GM19324 (cell line): Measurements from ENCODE around the gene TLE1.
"Not testable (repeated sequence)": the region's sequence is repeated elsewhere in the genome, so short reads cannot be mapped to it uniquely, and the experiment has no call there.

Source experiments
- ATAC-seq: cut with Tn5 transposase; IDR thresholded peaks from one replicate; pipeline ENCODE4 v1.9.1; 2021; ENCODE audit warnings: mild to moderate bottlenecking, moderate library complexity; ENCODE audit not compliant: unreplicated experiment, low FRiP score

TLE1 gene

DNA sequence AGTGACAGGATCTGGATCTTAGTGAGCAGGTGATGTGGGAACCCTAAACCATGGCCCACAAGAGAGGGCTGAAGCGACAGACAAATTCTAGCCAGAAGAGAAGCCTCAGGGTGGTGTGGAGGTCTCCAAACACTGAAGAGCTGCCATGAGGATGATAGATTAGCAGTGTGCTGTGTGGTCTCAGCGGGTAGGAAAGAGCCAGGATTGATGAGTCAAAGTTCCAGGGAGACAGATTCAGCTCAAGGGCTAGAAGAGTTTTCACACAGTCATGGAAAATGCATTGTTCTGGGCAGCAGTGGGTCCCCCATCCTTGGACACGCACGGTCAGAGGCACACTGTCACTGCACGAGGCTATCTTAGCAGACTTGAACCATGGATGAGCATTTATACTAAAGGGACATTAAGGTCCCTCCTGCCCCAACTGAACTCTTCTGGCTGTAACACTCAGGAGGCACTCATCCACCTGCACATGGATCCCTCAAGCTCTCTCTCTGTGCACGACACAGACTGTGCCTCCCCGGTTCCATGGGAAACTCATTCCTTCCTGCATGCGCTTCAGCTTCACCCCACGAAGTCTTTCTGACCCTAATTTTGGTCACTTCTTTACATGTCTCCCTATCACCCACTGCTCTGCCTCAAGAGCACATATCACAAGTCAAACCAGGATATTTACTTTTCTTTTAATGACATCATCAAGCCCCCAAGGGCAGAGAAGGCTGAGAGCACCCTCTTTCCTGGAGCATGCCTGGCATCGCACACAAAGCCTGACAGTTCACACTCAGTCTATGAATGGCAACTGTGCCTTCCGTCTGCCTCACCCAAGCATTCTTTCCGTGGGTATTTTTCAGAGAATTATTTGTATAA, 84.8 kb downstream of the TLE1 start:
- no peak for ATAC-seq

DNA sequence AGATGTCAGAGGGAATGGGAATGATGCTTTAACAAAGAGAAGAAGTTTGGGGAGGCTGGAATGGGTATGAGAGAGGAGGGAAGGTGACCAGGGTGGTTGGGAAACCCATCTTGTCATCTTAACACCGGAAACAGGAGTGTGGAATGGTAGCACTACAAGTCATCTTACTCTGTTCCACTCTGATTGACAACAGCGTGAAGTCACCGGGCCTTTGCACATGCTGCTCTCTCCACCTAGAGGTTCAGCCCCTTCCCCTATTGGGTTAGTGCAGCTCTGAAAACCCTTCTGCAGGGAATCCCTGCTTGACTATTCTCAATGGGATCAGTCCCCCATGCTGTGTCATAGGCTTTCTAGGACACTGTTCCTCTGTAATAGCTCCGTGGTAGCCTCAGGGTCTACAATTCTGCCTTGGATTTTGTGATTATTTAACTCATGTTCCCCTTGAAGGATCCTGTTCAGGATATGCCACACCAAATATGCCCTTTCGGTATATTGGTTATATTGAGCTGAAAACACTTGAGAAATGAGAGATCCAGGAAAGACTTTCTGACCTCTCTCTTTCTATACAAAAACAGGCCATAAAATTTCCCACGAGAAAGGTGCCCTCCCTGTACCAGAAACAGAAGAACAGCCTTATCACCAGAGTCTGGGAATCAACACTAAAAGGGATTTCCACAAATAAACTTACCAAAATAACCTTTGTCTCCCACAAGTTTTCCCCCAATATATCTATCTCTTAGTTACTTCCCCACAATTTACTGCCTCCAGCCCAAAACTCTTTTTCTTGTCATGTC, 86.3 kb downstream of the TLE1 start:
- ATAC-seq, result no peak

DNA sequence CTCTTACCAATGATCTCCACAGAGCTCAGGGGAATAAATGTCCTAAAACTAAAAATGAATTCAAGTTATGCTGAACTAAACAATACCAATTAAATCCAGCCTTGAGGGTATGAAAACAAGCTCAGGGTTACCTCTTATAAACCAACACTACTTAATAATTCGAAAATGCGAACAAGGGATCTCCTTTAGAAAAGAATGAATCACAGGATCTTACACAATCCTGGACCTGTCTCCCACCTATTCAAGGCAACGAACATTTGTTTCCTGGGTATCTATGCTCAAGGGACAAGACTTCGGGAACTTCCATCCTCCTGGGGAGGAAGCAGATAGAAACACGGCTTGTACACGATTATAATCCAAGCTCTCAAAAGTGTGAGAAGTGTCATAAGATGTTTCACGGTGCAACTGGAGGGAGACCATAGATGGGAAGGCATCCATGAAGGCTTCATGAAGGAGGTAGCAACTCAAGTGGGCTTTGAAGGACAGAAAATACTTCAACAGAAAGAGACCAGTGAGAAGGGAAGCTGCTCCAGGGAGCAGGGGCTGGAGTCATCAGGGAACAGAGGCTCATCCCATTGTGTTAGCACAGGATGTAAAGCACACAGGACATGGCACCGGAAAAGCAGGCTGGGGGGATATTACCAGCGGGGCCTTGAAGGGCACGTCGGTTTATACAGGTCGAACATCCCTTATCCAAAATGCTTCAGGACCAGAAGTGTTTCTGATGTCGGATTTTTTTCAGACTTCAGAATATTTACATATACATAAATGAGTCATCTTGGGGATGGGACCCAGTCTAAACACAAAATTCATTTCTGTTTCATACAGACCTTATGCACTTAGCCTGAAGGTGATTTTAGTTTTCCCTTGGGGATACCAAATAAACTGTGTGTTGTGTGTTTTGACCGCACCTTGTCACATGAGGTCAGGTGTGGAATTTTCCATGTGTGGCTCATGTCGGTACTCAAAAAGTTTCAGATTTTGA, 87.4 kb downstream of the TLE1 start:
- no peak for ATAC-seq

GRCh38 chr9:81600631-81601030, 88.7 kb downstream of the TLE1 start:
- ATAC-seq, result no peak

GRCh38 chr9:81599837-81600236, 89.5 kb downstream of the TLE1 start:
- no peak for ATAC-seq

- no peak for ATAC-seq
Observed at GRCh38 chr9:81598811-81599210, 90.5 kb downstream of the TLE1 start.

GRCh38 chr9:81598123-81598497, 91.2 kb downstream of the TLE1 start:
- ATAC-seq, result no peak

- ATAC-seq, result no peak
Observed at GRCh38 chr9:81597419-81598122, 91.8 kb downstream of the TLE1 start.

- no peak for ATAC-seq
Observed at GRCh38 chr9:81596679-81597418, 92.5 kb downstream of the TLE1 start.

DNA sequence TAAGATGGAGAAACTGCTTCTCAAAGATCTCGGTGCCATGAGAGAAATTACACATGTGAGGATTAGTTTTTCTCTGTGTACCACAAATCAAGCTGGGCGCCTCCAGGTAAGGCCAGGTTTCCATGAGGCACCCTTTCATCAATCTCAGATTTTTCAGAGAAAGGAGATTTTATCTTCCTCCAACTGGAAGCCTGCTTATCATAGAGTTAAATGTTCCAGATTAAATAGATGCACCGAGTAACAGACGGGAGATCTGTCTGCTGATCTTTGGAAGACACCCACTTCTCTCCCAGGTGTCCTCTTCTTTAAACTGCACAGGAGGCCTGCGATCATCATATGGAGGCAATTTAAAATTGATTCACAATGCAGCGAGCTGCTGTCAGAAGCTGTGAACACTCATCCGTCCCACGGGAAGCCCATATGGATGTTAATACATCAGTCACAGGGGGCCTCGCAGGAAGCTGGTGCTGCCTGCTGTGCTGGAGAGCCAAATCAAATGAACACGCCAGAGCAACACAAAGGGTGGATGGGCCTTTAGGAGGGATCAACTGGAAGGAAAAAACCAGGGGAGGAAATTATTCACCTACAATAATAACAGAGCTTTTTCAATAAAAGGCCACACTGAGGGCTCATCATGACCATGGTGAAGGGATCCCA, 93.3 kb downstream of the TLE1 start:
- no peak for ATAC-seq

DNA sequence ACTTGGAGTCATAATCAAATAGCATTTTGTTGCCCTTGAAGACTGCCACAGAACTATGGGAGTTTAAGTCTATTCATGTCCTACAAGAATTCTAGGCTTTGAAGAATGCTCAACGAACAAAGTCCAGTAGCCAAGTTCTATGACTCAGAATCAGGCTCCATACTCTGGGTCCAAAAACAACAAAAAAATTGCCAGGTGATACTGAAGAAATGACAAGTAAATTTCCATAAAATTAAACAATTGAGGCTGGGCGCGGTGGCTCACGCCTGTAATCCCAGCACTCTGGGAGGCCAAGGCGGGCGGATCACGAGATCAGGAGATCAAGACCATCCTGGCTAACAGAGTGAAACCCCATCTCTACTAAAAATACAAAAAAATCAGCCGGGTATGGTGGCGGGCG, 94.1 kb downstream of the TLE1 start:
- not testable (repeated sequence) for ATAC-seq

GRCh38 chr9:81594415-81594814, 94.9 kb downstream of the TLE1 start:
- ATAC-seq, result no peak

- ATAC-seq, result no peak
Observed at GRCh38 chr9:81592887-81593266, 96.5 kb downstream of the TLE1 start.

- no peak for ATAC-seq
Observed at GRCh38 chr9:81591791-81592190, 97.6 kb downstream of the TLE1 start.

- no peak for ATAC-seq
Observed at GRCh38 chr9:81590688-81591087, 98.7 kb downstream of the TLE1 start.

- ATAC-seq, result no peak
Observed at GRCh38 chr9:81589819-81590218, 99.5 kb downstream of the TLE1 start.

DNA sequence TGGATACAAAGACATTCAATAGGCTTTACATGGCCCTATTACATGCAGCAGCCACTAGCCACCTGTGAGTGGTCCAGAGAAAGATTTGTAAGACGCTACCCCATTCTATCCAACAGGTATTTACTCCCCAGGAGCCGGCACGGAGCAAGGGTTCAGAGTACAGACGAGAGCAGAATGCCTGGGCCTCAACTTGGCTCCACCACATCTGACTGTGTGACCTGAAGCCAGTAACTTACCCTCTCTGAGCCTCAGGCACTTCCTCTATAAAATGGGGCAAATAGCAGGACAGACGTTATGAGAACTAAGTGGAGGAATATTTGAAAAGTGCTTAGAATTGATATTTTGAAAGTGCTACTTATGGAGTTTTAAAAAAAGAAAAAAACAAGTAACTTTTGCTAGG, 100.0 kb downstream of the TLE1 start:
- no peak for ATAC-seq

- ATAC-seq, result no peak
Observed at GRCh38 chr9:81588148-81588871, 101.0 kb downstream of the TLE1 start.
